SK-N-SH (cell line): ENCODE data around the gene C4orf50. TPM values are rescaled to one million over a fixed set of nuclear protein-coding genes. Genes with fewer than 3 reads are reported as not detected.

ENCODE experiments used
- CTCF ChIA-PET: fragments of 300-600, 350-600 bp; formaldehyde crosslinking; extraction: SDS; loops from one replicate; lab custom pipeline; 2021; lab: Yijun Ruan, JAX
- POLR2A ChIA-PET: fragments of 350-600 bp; sonication (Branson Sonifier 250); formaldehyde crosslinking; extraction: SDS; loops from one replicate; lab custom pipeline; 2020; ENCODE audit warnings: antibody characterized with exemption, inconsistent platforms; lab: Yijun Ruan, JAX
- DNase-seq: peaks from one replicate; pipeline ENCODE4 v3.0.0; 2012
- H2AFZ ChIP-seq: fragments of 200-600 bp; sonication (generic); 2 replicates; pipeline ENCODE4 v1.8.1; 2016; ENCODE audit warnings: antibody characterized with exemption, mild to moderate bottlenecking, low read depth
- H3F3A ChIP-seq: fragments of 200-600 bp; sonication (generic); replicated peaks from 2 replicates; pipeline ENCODE3; 2016; ENCODE audit warnings: antibody characterized with exemption, mild to moderate bottlenecking; ENCODE audit not compliant: insufficient read depth
- H3K27ac ChIP-seq, 2 experiments: fragments of 200-500 bp in 1 of 2; fragments of 200-600 bp in 1 of 2; sonication (Bioruptor generic) in 1 of 2; sonication (generic), shearing (Covaris generic) in 1 of 2; 2 replicates each; pipeline versions ENCODE4 v1.5.1 to v1.6.1; 2014 to 2016; ENCODE audit warnings: low read depth in 2 of 2, inconsistent platforms in 1 of 2, low read length in 1 of 2, mild to moderate bottlenecking in 1 of 2, mixed read lengths in 1 of 2
- H3K27me3 ChIP-seq: fragments of 200-600 bp; sonication (generic), shearing (Covaris generic); 2 replicates; pipeline ENCODE4 v1.6.1; 2016; ENCODE audit warnings: mixed run types; ENCODE audit not compliant: insufficient read depth
- H3K36me3 ChIP-seq, 2 experiments: fragments of 200-500 bp in 1 of 2; fragments of 200-600 bp in 1 of 2; sonication (Bioruptor generic) in 1 of 2; sonication (generic) in 1 of 2; replicated peaks in 1 of 2; 2 replicates each; pipeline versions ENCODE3 to v1.5.1; 2014 to 2016; ENCODE audit warnings: low read length in 1 of 2, mild to moderate bottlenecking in 1 of 2; ENCODE audit not compliant: insufficient read depth in 2 of 2, control insufficient read depth in 1 of 2
- H3K4me1 ChIP-seq, 2 experiments: fragments of 200-500 bp in 1 of 2; fragments of 200-600 bp in 1 of 2; sonication (Bioruptor generic) in 1 of 2; sonication (generic), shearing (Covaris generic) in 1 of 2; 2 replicates each; pipeline versions ENCODE4 v1.5.1 to v1.6.1; 2014 to 2016; ENCODE audit warnings: low read depth in 1 of 2, low read length in 1 of 2, mixed run types in 1 of 2; ENCODE audit not compliant: insufficient read depth in 2 of 2, control insufficient read depth in 1 of 2
- H3K4me2 ChIP-seq: fragments of 200-600 bp; sonication (generic), shearing (Covaris generic); 2 replicates; pipeline ENCODE4 v1.6.1; 2017; ENCODE audit warnings: mixed run types
- H3K4me3 ChIP-seq, 2 experiments: fragments of 200-500 bp in 1 of 2; fragments of 200-600 bp in 1 of 2; sonication (Bioruptor generic) in 1 of 2; sonication (generic), shearing (Covaris generic) in 1 of 2; 2 replicates each; pipeline versions ENCODE4 v1.5.1 to v1.8.1; 2014 to 2016; ENCODE audit warnings: low read depth in 2 of 2, inconsistent platforms in 1 of 2, low read length in 1 of 2, mild to moderate bottlenecking in 1 of 2, mixed read lengths in 1 of 2, moderate library complexity in 1 of 2
- H3K79me2 ChIP-seq: fragments of 200-600 bp; sonication (generic); 2 replicates; pipeline ENCODE4 v1.8.1; 2017; ENCODE audit warnings: mild to moderate bottlenecking; ENCODE audit not compliant: insufficient read depth
- H3K9ac ChIP-seq: fragments of 200-600 bp; sonication (generic); 2 replicates; pipeline ENCODE4 v1.6.1; 2017; ENCODE audit warnings: mixed run types
- H3K9me2 ChIP-seq: fragments of 200-600 bp; sonication (generic); 2 replicates; pipeline ENCODE4 v1.6.1; 2017; ENCODE audit warnings: mixed run types
- H3K9me3 ChIP-seq: fragments of 200-600 bp; sonication (generic); 2 replicates; pipeline ENCODE4 v1.6.1; 2017; ENCODE audit warnings: mixed run types, mild to moderate bottlenecking, moderate library complexity
- H4K20me1 ChIP-seq: fragments of 200-600 bp; sonication (generic); 2 replicates; pipeline ENCODE4 v1.6.1; 2017; ENCODE audit warnings: mild to moderate bottlenecking, mixed run types; ENCODE audit not compliant: insufficient read depth
- CHD2 ChIP-seq: fragments of 150-350 bp; IDR thresholded peaks from 2 replicates; pipeline ENCODE4 v1.6.1; 2018; ENCODE audit warnings: low read length; ENCODE audit not compliant: partially characterized antibody
- EP300 ChIP-seq, 2 experiments: IDR thresholded peaks; 2 replicates each; pipeline versions ENCODE4 v1.4.0 to v1.6.1; 2012; ENCODE audit warnings: borderline replicate concordance in 1 of 2, low read depth in 1 of 2, low read length in 1 of 2
- FOSL2 ChIP-seq: IDR thresholded peaks from 2 replicates; pipeline ENCODE4 v1.4.0; 2012; ENCODE audit warnings: low read depth, mild to moderate bottlenecking, moderate library complexity, borderline replicate concordance
- FOXJ3 ChIP-seq: sonication (generic); formaldehyde crosslinking; IDR thresholded peaks from 2 replicates; pipeline ENCODE4 v1.5.1; 2020; ENCODE audit warnings: mild to moderate bottlenecking, missing genetic modification reagents
- GATA2 ChIP-seq: sonication (generic); formaldehyde crosslinking; IDR thresholded peaks from 2 replicates; pipeline ENCODE4 v1.5.0; 2020; ENCODE audit warnings: mild to moderate bottlenecking, missing genetic modification reagents
- JUND ChIP-seq: IDR thresholded peaks from 2 replicates; pipeline ENCODE4 v1.4.0; 2012
- MEF2A ChIP-seq: IDR thresholded peaks from 2 replicates; pipeline ENCODE4 v1.4.0; 2012; ENCODE audit warnings: low read depth, borderline replicate concordance
- MXI1 ChIP-seq: IDR thresholded peaks from 2 replicates; pipeline ENCODE4 v1.6.1; 2012; ENCODE audit warnings: mild to moderate bottlenecking, low read depth, low read length, improper control_type of control experiment
- NRF1 ChIP-seq: IDR thresholded peaks from 2 replicates; pipeline ENCODE4 v1.6.1; 2012; ENCODE audit warnings: low read depth, mild to moderate bottlenecking, low read length
- POLR2AphosphoS5 ChIP-seq: IDR thresholded peaks from 2 replicates; pipeline ENCODE4 v1.6.1; 2012; ENCODE audit warnings: low read depth, low read length
- RAD21 ChIP-seq: IDR thresholded peaks from 2 replicates; pipeline ENCODE4 v1.6.1; 2012; ENCODE audit warnings: mild to moderate bottlenecking, low read length
- RCOR1 ChIP-seq: fragments of 150-350 bp; IDR thresholded peaks from 2 replicates; pipeline ENCODE4 v1.6.1; 2017; ENCODE audit warnings: antibody characterized with exemption, low read length
- RXRA ChIP-seq: IDR thresholded peaks from 2 replicates; pipeline ENCODE4 v1.4.0; 2012; ENCODE audit warnings: low read depth, mild to moderate bottlenecking, borderline replicate concordance
- SMC3 ChIP-seq: IDR thresholded peaks from 2 replicates; pipeline ENCODE4 v1.6.1; 2012; ENCODE audit warnings: low read depth, low read length, improper control_type of control experiment
- TAF1 ChIP-seq: IDR thresholded peaks from 2 replicates; pipeline ENCODE4 v1.6.1; 2012; ENCODE audit warnings: low read depth, mild to moderate bottlenecking, low read length, moderate library complexity, borderline replicate concordance
- TEAD4 ChIP-seq: IDR thresholded peaks from 2 replicates; pipeline ENCODE4 v1.4.0; 2012; ENCODE audit warnings: mild to moderate bottlenecking, borderline replicate concordance; ENCODE audit not compliant: insufficient read depth
- YY1 ChIP-seq: IDR thresholded peaks from 2 replicates; pipeline ENCODE4 v1.4.0; 2012; ENCODE audit warnings: low read depth, mild to moderate bottlenecking
- WGBS: methylation state at CpG from one replicate; pipeline ENCODE4 v1.1.6; 2017; ENCODE audit warnings: low lambda C conversion rate; 5-methylcytosine and 5-hydroxymethylcytosine counted together
- polyA plus RNA-seq, 3 experiments: library from polyadenylated mRNA; depleted of rRNA; stranded (reverse); fragments of >200 nt; gene quantifications; 2 replicates each; pipeline ENCODE4 v1.2.3, GENCODE V29; 2012
- TF ChIP-seq, protein P1 (sequence below): IDR thresholded peaks from 2 replicates; pipeline ENCODE4 v1.4.0; 2012; ENCODE audit warnings: low read depth, borderline replicate concordance
- TF ChIP-seq, protein P2 (sequence below): fragments of 150-350 bp; IDR thresholded peaks from 2 replicates; pipeline ENCODE4 v1.6.1; 2017; ENCODE audit warnings: antibody characterized with exemption, low read length, low read depth, borderline replicate concordance
- TF ChIP-seq, protein P3 (sequence below): IDR thresholded peaks from 2 replicates; pipeline ENCODE4 v1.4.0; 2012; ENCODE audit warnings: low read depth, borderline replicate concordance
- TF ChIP-seq, protein P4 (sequence below): IDR thresholded peaks from 2 replicates; pipeline ENCODE4 v1.4.0; 2012; ENCODE audit warnings: low read depth
- TF ChIP-seq, protein P5 (sequence below): fragments of 150-350 bp; IDR thresholded peaks from 2 replicates; pipeline ENCODE4 v1.6.1; 2016; ENCODE audit warnings: mild to moderate bottlenecking, low read depth, low read length

Gene C4orf50
- polyA plus RNA-seq, 1 of the 3 experiments (the other 2 are of a cell fraction) = under 0.01 TPM

DNA sequence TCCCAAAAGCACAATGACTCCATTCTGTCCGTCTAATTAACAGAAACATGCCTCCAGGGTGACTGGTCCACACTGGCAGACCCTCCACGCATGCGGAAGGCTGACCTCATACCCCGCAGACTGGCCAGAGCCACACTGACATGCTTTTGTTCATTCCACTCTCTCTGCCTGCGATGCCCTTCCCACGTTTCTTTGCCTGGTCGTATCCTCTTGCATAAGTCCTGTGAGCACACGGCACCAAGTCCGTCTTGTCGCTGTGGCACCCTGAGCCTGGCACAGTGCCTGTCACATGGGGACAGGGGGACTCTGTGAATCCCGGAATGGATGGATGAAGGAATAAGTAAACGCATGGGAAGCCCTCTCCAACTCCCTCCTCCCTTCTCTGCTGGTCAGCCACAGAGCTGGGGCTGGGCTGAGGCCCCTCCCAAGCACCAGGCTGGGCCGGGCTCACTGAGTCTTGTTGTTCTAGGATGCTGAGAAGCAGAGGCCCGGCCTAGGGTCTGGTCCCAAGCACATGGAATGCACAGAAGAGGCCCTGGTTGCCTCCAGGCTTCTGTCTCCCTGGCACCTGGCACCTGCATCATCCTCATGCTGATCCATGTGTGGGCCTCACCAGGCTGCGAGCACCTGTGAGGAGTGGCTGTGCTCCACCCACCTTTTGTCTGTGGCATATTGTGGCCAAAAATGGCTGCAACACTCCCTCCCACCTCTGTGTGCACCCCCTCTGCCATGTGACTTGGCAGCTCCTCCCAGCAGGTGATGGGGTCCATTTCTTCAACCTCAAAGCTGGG lies 38.9 kb upstream of the C4orf50 start:
- H3F3A ChIP-seq = no peaks in the 10 kb centered on the region
- no peak overlapping the region for H3K9ac ChIP-seq
- no peaks in the 10 kb centered on the region for H3K9me2 ChIP-seq
- no peak overlapping the region for H3K4me2 ChIP-seq
- H3K79me2 ChIP-seq = no peaks in the 10 kb centered on the region
- TF ChIP-seq SMC3 (no peak), CHD2 (no peak), TEAD4 (no peak), FOXJ3 (CRISPR knock-in tag) (no peak), MXI1 (no peak), RAD21 (no peak), MEF2A (no peak), NRF1 (no peak), FOSL2 (no peak), YY1 (no peak), EP300 (IDR thresholded peaks at IDR 0.05; ENCODE audit: borderline replicate concordance in 1 of 2, low read depth in 1 of 2, low read length in 1 of 2) (no peak), TAF1 (no peak), RXRA (no peak)
- TF ChIP-seq, protein P1, sequence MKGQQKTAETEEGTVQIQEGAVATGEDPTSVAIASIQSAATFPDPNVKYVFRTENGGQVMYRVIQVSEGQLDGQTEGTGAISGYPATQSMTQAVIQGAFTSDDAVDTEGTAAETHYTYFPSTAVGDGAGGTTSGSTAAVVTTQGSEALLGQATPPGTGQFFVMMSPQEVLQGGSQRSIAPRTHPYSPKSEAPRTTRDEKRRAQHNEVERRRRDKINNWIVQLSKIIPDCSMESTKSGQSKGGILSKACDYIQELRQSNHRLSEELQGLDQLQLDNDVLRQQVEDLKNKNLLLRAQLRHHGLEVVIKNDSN = no peak
- TF ChIP-seq, protein P2, sequence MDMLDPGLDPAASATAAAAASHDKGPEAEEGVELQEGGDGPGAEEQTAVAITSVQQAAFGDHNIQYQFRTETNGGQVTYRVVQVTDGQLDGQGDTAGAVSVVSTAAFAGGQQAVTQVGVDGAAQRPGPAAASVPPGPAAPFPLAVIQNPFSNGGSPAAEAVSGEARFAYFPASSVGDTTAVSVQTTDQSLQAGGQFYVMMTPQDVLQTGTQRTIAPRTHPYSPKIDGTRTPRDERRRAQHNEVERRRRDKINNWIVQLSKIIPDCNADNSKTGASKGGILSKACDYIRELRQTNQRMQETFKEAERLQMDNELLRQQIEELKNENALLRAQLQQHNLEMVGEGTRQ = no peak
- no peaks in the 10 kb centered on the region for H3K36me3 ChIP-seq
- ChIA-PET CTCF (interaction anchor here (1.2 to 1.4 kb wide), 2 partner anchors 37 to 59 kb away, joined by 3 to 4 read pairs; no protein-coding TSS in a partner anchor), POLR2A (no interaction called here)
- H3K4me3 ChIP-seq = no peak overlapping the region
- WGBS = 50% methylated on average over 12 of the region's 15 CpGs
- H4K20me1 ChIP-seq = no peaks in the 10 kb centered on the region
- no peaks in the 10 kb centered on the region for H3K27me3 ChIP-seq
- no peak for DNase-seq
- no peak overlapping the region for H2AFZ ChIP-seq
- H3K9me3 ChIP-seq = no peaks in the 10 kb centered on the region
- no peaks in the 10 kb centered on the region for H3K4me1 ChIP-seq
- H3K27ac ChIP-seq = no peak overlapping the region

DNA sequence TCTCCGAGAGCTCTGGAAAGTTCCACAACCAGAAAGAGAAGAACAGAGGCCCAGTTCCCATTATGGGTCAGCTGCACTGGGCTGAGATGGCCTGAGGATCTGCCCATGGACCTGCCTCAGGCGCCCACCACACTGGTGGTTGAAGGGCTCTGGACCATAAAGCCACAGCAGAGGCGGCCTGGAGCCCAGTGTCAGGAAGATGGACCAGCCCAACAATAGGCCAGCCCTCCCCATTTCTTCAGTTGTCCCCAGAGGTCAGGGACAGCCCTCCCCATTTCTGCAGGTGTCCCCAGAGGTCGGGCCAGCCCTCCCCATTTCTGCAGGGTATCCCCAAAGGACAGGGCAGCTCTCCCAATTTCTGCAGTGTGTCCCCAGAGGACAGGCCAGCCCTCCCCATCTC lies 37.2 kb upstream of the C4orf50 start:
- Histone ChIP-seq H3K9ac (no peak overlapping the region), H3K27ac (no peak overlapping the region), H3K4me2 (no peak overlapping the region), H3K9me2 (no peaks in the 10 kb centered on the region), H4K20me1 (no peaks in the 10 kb centered on the region), H3K4me3 (no peak overlapping the region), H2AFZ (no peak overlapping the region), H3K36me3 (no peaks in the 10 kb centered on the region), H3F3A (no peaks in the 10 kb centered on the region), H3K4me1 (no peaks in the 10 kb centered on the region), H3K27me3 (no peaks in the 10 kb centered on the region), H3K79me2 (no peaks in the 10 kb centered on the region), H3K9me3 (no peaks in the 10 kb centered on the region)
- no peak for DNase-seq
- CTCF ChIA-PET = interaction anchor here (0.6 to 1.2 kb wide), 2 partner anchors 32 to 415 kb away, joined by 3 read pairs; no protein-coding TSS in a partner anchor
- WGBS = 34% methylated on average over 2 of the region's 4 CpGs
- POLR2A ChIA-PET = no interaction called here
- no peak for TF ChIP-seq RAD21
- no peak for TF ChIP-seq GATA2
- no peak for TF ChIP-seq MXI1
- no peak for TF ChIP-seq POLR2AphosphoS5
- no peak for TF ChIP-seq JUND
- TF ChIP-seq, protein P3, sequence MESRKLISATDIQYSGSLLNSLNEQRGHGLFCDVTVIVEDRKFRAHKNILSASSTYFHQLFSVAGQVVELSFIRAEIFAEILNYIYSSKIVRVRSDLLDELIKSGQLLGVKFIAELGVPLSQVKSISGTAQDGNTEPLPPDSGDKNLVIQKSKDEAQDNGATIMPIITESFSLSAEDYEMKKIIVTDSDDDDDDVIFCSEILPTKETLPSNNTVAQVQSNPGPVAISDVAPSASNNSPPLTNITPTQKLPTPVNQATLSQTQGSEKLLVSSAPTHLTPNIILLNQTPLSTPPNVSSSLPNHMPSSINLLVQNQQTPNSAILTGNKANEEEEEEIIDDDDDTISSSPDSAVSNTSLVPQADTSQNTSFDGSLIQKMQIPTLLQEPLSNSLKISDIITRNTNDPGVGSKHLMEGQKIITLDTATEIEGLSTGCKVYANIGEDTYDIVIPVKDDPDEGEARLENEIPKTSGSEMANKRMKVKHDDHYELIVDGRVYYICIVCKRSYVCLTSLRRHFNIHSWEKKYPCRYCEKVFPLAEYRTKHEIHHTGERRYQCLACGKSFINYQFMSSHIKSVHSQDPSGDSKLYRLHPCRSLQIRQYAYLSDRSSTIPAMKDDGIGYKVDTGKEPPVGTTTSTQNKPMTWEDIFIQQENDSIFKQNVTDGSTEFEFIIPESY = no peak
- TF ChIP-seq, protein P4, sequence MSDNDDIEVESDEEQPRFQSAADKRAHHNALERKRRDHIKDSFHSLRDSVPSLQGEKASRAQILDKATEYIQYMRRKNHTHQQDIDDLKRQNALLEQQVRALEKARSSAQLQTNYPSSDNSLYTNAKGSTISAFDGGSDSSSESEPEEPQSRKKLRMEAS = no peak
- no peak for TF ChIP-seq RCOR1
- TF ChIP-seq, protein P5, sequence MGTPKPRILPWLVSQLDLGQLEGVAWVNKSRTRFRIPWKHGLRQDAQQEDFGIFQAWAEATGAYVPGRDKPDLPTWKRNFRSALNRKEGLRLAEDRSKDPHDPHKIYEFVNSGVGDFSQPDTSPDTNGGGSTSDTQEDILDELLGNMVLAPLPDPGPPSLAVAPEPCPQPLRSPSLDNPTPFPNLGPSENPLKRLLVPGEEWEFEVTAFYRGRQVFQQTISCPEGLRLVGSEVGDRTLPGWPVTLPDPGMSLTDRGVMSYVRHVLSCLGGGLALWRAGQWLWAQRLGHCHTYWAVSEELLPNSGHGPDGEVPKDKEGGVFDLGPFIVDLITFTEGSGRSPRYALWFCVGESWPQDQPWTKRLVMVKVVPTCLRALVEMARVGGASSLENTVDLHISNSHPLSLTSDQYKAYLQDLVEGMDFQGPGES = no peak
